DMS79 treated with DMSO at 0.1 percent for 48 hours (cell line): ENCODE measurements around the gene CRHBP.
"Not testable (repeated sequence)": the region's sequence is repeated elsewhere in the genome, so short reads cannot be mapped to it uniquely, and the experiment has no call there.

Source experiments
- DNase-seq: peaks from one replicate; lab custom pipeline; 2025; lab: John Stamatoyannopoulos, UW

The CRHBP gene, protein sequence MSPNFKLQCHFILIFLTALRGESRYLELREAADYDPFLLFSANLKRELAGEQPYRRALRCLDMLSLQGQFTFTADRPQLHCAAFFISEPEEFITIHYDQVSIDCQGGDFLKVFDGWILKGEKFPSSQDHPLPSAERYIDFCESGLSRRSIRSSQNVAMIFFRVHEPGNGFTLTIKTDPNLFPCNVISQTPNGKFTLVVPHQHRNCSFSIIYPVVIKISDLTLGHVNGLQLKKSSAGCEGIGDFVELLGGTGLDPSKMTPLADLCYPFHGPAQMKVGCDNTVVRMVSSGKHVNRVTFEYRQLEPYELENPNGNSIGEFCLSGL

DNA sequence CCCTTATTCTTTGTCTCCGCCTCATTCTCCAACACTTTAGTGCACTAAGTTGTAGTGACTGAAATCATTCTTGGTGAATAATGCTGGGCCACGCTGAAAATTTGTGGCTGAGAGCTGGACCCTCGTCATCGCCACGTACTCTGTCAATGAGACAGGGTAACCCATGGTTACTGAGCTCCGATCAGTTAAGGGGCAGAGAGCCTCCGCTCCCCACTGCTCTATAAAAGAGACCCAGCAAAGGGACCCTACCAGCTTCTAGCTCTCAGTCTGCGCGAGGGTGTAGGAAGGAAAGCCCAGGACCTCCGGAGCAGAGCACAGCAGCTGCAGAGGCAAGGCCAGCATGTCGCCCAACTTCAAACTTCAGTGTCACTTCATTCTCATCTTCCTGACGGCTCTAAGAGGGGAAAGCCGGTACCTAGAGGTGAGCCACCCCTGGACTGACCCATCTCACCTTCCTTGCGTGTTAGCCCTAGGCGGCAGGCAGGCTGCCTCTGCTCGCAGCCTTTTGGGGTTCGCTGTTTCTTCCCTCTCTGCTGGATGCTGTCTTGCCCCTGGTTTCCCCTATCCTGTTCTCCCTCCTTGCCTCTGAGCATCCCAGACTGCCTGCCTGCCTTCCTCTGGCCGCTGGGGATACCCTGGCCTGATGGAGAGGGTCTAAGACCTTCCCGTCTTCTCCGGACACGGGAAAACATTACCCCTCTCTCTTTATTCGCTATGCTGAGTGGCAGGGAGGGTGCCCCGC lies at the start of gene CRHBP:
CRHBP (plus strand) TSS at position 251 of the 742 bp plus-strand sequence; CDS start at position 341, 90 bp downstream.
- DNase-seq: no peak

DNA sequence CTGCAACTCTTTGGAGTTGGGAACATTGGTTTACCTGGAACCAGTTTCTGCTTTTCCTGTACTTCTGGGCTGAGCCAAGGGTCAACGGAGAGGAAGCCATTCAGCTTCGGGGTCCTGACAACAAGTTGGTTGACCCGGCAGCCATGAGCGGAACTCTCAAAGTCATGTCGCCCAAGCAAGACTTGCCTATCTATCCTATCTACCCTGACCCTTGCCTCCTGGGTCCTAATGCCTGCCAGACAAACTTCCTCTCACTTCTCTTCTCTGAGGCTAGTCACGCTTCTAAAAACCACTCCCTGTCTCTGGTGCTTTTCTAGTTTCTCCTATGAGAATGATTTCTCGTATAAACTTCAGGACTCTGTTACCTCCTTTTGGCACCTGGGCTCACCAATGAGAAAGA lies 44.7 kb upstream of the CRHBP start:
- DNase-seq: no peak

DNA sequence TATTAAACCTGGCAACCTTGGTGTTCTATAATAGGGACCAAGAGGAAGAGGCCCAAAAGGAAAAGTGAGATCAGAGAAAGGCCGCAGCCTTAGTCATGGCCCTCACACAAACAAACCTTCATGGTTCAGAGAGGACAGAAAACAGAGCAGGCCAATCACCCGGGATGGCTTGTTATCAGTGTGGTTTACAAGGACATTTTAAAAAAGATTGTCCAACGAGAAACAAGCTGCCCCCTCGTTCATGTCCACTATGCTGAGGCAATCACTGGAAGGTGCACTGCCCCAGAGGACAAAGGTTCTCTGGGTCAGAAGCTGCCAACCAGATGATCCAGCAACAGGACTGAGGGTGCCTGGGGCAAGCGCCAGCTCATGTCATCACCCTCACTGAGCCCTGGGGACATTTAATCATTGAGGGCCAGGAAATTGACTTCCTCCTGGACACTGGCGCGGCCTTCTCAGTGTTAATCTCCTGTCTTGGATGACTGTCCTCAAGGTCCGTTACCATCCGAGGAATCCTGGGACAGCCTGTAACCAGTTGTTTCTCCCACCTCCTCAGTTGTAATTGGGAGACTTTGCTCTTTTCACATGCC lies 42.4 kb upstream of the CRHBP start:
- not testable (repeated sequence) for DNase-seq

DNA sequence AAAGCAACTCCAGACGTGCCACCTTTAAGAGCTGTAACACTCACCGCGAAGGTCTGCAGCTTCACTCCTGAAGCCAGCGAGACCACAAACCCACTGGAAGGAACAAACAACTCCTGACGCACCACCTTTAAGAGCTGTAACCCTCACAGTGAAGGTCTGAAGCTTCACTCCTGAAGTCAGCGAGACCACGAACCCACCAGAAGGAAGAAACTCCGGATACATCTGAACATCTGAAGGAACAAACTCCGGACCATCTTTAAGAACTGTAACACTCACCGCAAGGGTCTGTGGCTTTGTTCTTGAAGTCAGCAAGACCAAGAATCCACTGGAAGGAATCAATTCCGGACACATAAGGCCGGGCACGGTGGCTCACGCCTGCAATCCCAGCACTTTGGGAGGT lies 38.2 kb upstream of the CRHBP start:
- DNase-seq: not testable (repeated sequence)

DNA sequence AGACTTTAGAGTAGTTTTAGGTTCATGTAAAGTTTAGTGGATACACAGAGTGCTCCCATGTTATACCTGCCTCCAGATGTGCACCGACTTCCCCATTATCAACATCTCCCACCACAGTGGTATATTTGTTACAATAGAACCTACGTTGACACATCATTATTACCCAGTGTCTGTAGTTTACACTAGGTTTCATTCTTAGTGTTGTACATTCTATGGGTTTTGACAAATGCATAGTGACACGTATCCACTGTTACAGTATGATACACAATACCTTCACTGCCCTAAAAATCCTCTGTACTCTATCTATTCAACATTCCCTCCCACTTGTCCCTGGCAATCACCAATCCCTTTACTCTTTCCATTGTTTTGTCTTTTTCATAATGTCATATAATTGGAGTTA lies 34.3 kb upstream of the CRHBP start:
- DNase-seq: no peak

DNA sequence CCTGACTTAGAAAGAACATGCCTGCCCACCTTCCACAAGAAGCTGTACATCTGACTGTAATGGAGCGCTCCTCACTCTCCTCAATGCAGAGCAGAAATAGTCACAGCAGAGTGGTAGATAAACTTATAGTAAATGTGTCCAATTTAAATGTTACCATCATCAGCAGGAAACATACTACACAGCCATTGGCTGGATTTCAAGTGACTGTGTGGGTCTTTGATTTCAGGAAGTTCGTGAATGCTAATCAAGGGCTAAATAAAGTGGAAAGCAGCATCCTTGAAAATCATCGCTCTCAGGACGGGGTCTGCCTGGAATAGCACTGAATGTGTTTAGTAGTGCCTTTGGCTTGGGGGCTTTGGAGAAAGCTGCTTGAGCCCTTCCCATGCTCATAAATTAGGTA lies 32.4 kb upstream of the CRHBP start:
- DNase-seq: no peak

DNA sequence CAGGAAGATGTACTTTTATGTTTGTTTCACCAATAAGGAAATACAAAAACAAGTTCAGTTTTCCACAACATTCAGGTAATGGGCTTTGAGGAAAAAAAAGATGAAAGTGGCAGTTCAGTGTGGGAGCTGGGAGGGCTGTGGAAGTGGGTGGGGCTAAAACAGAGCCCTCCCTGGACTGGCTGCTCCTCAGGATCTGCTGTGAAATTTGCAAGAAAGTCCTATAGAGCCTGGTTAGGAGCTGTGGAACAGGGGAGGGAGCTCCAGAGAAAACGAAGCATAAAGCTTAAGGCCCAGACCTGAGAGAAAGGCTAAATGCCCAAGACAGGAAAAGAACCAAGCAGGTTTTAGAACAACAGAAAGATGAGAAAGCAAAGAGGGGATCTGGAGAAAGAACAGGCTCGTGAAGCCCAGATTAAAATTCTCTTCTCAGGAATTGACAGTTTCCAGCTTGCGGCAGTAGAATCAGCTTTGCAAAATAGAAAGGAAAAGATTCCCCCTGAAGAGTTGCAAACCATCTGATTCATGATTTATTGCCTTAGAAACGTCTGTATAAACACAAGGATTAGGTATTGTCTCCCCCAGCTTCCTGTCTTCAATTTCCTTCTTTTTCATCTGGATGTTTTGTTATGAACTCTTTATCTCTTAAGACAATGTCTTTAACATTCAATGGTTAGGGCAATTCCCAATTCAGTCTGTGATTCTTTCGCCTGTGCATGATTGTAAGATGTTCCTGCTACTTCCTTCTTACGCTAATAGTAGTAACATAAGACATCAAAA lies 26.3 kb upstream of the CRHBP start:
- DNase-seq: no peak

DNA sequence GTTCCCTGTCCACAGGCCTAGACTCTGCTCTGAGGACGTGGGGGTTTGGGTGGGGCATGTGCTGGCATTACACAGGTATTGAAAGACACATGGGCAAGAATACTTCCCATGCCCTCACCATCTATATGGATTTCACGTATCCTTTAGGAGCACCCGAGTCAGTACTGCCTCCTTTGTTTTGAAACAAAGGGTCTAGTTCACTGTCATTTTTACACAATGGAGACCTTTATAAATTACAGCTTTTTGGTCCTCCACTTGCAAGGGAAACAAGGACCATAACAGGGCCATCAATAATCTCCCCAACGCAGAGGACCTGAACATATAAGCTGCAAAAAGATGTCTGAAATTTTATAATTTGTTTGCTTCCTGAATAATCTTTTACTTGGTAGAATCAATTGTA lies 24.9 kb upstream of the CRHBP start:
- DNase-seq: no peak

DNA sequence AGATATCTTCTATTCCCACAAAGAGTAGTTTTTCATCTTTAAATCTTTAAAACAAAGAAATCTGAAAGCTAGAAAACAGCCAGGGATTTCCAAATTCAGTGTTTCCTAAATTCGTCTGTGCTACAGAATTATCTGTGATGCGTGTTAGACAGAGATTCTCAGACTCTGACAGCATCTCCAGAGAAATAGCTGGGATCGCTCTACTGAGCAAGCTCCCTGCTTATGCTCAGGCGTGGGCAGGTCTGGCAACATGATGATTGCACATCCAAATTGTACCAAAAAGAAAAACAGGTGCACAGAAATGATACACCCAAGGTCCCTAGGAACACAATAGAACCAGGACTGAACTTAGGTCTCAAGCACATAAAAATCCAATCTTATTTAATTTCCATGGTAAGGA lies 22.8 kb upstream of the CRHBP start:
- no peak for DNase-seq

DNA sequence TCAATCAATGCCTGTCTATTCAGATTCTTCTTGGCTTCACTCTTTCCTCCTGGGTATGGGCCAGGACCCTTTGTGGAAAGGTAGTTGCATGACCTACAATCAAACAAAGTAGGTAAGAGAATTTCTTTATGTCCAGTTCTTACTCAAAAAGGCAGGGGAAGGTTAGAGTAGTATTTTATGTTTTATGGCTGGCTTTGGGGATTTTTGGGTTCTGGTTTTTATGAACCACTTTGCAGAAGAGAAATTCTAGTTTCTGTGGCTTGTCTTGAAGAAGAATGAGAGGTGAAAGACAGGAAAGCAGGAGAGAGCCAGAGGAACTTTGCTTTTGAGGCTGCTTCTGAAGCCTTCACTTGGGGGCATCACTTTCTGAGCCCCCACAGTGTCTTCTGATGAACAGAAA lies 14.7 kb upstream of the CRHBP start:
- DNase-seq: no peak

DNA sequence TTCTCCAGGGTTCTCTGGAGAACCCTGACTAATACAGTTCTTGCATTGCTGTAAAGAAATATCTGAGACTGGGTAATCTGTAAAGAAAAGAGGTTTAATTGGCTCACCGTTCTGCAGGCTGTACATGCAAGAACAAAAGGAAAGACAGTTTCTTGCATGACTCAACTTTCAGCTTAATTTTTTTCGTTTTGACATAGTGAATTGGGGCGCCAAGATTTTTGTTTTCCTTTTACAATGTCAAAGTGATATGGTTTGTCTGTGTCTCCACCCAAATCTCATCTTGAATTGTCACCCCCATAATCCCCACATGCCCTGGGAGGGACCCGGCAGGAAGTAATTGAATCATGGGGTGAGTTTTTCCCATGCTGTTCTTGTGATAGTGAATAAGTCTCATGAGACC lies 11.8 kb upstream of the CRHBP start:
- DNase-seq: no peak

DNA sequence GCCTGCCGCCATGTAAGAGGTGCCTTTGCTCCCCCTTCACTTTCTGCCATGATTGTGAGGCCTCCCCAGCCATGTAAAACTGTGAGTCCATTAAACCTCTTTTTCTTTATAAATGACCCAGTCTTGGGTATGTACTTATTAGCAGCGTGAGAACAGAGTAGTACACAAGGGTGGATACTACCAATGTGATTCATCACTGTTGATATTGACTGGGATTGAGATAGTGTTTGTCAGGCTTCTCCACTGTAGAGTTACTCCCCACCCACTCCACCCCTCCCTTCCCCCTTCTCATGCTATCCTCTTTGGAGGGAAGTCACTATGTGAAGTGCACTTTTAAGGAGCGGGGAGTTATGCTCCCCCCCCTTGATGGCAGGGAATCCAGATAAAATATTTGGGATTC lies 11.4 kb upstream of the CRHBP start:
- DNase-seq: no peak

DNA sequence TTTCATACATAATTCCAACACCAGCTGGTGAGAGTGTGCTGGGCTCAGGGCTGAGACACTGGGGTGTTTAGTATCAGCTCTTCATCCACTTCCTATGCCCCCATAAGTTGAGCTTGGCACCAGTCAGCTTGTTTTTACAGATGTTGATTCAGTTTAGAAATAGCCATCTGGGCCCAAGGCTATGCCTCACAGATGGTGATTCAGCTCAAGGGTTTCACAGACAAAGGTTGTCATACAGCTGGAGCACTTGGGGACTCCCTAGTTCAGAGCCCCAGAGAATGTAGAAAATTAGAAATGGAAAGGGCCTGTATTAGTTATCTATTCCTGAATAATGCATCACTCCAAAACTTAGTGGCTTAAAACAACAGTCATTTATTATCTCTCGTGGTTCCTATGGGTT lies 10.3 kb upstream of the CRHBP start:
- no peak for DNase-seq

DNA sequence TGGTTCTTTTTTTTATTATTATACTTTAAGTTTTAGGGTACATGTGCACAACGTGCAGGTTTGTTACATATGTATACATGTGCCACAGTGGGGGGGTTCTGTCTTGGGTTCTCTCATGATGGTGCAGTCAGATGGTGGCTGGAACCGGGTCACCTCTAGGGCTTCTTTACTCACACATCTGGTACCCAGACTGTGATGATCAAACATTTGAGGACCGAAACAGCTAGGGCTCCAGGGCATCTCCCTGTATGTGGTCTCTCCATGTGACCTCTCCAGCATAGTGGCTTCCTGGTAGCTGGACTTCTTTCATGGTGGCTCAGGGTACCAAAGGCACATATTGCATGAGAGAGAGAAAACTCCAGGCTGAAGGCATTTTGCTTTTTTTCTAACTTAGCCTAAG lies 9.8 kb upstream of the CRHBP start:
- no peak for DNase-seq

DNA sequence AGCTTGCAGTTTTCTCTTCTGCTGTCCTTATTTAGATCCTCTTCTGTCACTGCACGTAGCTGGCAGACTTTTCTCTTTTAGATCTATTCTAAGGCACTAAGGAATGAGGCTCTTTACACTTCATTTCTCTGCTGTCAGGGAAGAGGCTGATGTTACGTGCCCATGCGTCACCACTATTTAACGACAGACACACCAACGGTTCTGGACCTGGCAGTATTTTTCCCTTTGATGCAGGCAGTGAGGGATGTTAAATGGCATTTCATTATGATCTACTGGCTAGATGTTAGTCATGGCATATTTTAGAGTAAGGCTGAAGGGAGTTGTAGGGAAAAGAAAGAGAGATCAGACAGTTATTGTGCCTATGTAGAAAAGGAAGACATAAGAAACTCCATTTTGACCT lies 8.2 kb upstream of the CRHBP start:
- DNase-seq: no peak

DNA sequence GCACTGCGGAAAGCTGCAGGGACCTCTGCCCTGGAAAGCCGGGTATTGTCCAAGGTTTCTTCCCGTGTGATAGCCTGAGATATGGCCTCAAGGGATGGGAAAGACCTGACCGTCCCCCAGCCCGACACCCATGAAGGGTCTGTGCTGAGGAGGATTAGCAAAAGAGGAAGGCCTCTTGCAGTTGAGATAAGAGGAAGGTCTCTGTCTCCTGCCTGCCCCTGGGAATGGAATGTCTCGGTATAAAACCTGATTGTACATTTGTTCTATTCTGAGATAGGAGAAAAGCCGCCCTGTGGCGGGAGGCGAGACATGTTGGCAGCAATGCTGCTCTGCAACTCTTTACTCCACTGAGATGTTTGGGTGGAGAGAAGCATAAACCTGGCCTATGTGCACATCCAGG lies 7.6 kb upstream of the CRHBP start:
- DNase-seq: not testable (repeated sequence)

DNA sequence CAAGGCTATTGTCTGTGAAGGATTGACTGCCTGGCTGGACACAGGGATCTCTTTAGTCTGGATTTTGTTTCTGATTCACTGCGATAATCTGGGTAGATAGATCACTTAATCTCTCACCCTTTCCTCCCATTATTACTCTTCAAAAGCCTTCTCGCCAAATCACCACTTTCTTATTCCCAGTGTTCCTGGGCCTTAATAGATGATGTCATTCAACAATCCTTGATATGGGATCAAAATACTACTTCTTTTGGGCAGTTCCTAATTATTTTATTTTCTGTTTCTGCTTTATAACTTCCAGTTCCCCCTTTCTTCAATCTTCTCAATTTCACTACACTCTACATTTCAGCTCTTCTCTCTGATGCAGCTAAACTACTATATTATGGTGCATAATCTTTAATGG lies 6.8 kb upstream of the CRHBP start:
- no peak for DNase-seq

DNA sequence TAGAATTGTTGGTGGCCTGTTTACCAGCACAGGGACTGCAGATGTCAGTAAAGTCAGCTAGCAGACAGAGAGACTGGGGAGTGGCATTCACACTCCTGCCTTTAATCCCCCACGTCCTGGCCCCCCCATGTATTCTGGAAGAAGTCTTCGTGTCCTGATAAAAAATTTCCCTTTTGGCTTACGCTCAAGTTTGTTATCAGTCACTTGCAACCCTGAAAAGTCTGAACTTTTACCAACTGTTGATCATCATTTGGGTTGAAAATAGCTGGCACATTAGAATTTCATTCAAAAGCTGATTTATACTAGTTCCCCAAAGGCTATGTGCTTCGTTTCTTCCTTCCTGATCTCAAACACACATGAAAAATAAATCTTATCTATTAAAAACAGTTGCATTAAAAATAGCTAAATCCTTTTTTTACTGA lies 5.8 kb upstream of the CRHBP start:
- no peak for DNase-seq

DNA sequence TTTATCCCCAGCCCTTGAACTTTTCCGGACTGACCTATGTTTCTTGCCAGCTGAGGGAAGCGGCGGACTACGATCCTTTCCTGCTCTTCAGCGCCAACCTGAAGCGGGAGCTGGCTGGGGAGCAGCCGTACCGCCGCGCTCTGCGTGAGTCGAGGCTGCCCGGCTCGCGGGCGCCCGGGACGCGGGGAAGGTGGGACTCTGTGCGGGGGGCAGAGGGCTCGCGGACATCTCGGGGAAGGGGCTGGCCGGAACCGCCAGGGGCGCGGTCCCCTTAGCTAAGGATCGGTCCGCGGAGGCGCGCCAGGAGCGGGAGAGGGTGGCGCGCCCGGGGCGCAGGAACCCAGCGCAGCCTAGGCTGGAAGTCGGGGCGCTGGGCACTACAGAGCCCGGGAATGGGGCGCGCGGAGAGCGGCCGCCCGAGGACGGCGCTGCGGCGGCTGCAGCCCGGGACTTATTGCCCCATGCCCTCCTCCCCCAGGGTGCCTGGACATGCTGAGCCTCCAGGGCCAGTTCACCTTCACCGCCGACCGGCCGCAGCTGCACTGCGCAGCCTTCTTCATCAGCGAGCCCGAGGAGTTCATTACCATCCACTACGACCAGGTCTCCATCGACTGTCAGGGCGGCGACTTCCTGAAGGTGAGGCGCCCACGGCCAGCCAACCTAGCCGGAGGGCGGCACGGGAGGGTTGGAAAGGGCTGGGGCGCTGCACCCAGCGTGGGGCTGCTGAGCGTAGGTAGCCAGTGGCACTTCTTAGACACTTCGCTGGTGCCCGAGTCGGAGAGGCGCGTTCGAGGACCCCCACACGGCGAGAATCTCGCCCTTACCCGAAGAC lies 922 bp downstream of the CRHBP start:
- no peak for DNase-seq

DNA sequence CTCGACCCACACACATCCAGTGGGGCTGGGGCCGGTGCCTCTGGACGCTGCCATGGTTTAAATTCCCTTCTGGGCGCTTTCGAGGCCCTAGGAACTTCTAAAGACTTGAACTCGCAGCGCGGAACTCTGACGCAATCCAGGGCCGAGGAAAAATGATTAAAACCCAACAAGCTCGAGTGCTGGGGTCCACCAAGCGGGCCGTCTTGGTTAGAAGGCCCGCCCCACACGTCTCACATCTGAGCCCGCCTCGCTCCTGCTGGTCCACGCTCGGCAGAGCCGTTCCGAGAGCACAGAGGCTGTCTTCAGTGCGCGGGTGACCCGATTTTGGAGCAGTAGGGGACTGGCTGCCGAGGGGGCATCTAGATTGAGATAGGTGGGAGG lies 1.5 kb downstream of the CRHBP start:
- no peak for DNase-seq

DNA sequence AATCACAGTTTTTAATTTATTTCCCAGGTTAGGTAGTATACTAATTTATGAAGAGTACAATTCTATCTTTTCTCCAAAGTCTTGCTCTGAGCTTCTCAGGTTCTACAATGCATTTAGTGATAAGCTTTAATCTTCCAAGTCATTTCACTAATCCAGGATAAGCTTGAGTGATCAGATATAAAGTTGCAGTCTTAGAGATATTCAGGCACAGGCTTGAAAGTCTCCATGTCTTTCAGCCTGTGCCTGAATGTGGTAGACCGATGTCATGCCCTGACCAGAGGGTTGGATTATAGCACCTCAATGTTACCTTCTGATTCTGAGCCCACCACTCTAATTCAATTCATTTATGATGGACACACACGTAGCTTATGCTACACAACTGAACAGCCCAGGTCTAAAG lies 3.2 kb downstream of the CRHBP start:
- DNase-seq: no peak
